Measurements from ENCODE around the gene SERTAD4.
"Not testable (repeated sequence)": the region's sequence is repeated elsewhere in the genome, so short reads cannot be mapped to it uniquely, and the experiment has no call there.

The SERTAD4 gene

GRCh38 chr1:210232511-210233215 is at the start of gene SERTAD4:
TSS of gene SERTAD4 (plus strand) at chr1:210232796. CDS start at chr1:210237961, 5,165 bp downstream.
- Histone ChIP-seq H3K27me3 (ENCODE audit: insufficient read depth, low read length) (peaks cover 40% of the 10 kb centered on the region), H3K36me3 (ENCODE audit: insufficient read depth, low read length) (no peaks in the 10 kb centered on the region), H2AFZ (ENCODE audit: low read depth, low read length) (peak within 1 kb of the TSS; percentile 91), H3K4me1 (ENCODE audit: insufficient read depth, low read length) (peaks cover 24% of the 10 kb centered on the region), H3K4me3 (ENCODE audit: low read length) (peak within 1 kb of the TSS; percentile 49), H3K9me3 (ENCODE audit: low read length) (no peaks in the 10 kb centered on the region)

DNA sequence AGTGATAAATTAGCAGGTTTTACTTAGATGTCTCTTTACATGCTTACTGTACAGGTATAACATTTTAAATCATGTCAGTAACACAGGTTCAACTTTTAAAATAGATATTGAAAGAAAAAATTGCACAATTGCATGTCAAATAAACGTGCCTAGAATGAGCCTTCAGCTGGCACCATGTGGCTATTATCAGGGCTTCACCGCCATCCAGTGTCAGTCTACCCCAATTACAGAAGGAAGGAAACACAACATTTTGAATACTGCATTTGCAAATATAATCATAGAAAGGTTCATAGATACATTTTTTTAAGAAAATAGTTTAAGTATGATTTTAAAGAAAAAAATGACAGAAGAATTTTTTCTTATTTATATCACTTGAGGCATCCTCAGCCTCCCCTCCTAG is 47.5 kb upstream of the SERTAD4 start:
- Histone ChIP-seq H3K4me1 (ENCODE audit: insufficient read depth, low read length) (no peaks in the 10 kb centered on the region), H3K4me3 (ENCODE audit: low read length) (no peak overlapping the region), H3K27me3 (ENCODE audit: insufficient read depth, low read length) (no peaks in the 10 kb centered on the region), H3K9me3 (ENCODE audit: low read length) (no peaks in the 10 kb centered on the region), H3K36me3 (ENCODE audit: insufficient read depth, low read length) (no peaks in the 10 kb centered on the region), H2AFZ (ENCODE audit: low read depth, low read length) (no peak overlapping the region)

DNA sequence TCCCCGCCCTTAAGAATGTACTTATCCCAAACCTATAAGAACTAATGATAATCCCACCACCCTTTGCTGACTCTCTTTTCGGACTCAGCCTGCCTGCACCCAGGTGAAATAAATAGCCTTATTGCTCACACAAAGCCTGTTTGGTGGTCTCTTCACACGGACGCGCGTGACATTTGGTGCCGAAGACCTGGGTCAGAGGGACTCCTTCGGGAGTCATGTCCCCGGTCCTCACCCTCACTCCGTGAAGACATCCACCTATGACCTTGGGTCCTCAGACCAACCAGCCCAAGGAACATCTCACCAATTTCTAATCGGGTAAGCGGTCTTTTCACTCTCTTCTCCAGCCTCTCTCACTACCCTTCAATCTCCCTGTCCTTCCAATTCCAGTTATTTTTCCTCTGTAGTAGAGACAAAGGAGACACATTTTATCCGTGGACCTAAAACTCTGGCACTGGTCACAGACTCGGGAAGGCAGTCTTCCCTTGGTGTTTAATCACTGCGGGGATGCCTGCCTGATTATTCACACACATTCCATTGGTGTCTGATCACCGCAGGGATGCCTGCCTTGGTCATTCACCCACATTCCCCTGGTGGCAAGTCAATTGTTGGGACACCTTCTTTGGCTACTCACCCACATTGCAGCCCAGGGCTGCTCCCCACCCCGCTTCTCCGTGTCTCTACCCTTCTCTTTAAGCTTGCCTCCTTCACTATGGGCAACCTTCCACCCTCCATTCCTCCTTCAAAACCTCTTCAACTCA is 44.6 kb upstream of the SERTAD4 start:
- H3K27me3 ChIP-seq (ENCODE audit: insufficient read depth, low read length); H3K4me1 ChIP-seq (ENCODE audit: insufficient read depth, low read length); H3K36me3 ChIP-seq (ENCODE audit: insufficient read depth, low read length); H3K4me3 ChIP-seq (ENCODE audit: low read length); H3K9me3 ChIP-seq (ENCODE audit: low read length); H2AFZ ChIP-seq (ENCODE audit: low read depth, low read length): not testable (repeated sequence)

DNA sequence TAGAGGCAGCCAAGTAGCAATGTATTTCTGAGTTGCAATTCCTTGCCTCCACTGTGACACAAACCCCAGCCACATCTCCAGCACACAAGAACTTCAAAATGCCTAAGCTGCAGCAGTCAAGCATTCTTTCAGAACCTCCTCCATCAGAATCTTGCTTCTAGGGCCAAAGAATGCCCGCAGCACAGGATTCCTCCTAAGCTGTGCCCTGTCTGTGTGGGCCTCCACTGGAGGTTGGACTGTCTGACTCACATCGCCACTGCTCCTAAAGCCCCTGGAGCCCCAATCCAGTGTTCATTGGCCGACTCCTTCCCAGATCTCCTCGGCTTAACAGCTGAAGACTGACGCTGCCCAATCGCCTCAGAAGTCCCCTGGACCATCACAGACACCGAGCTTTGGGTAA is 43.2 kb upstream of the SERTAD4 start:
- Histone ChIP-seq H3K27me3 (ENCODE audit: insufficient read depth, low read length) (no peaks in the 10 kb centered on the region), H3K9me3 (ENCODE audit: low read length) (no peaks in the 10 kb centered on the region), H3K4me1 (ENCODE audit: insufficient read depth, low read length) (no peaks in the 10 kb centered on the region), H2AFZ (ENCODE audit: low read depth, low read length) (no peak overlapping the region), H3K4me3 (ENCODE audit: low read length) (no peak overlapping the region), H3K36me3 (ENCODE audit: insufficient read depth, low read length) (no peaks in the 10 kb centered on the region)

DNA sequence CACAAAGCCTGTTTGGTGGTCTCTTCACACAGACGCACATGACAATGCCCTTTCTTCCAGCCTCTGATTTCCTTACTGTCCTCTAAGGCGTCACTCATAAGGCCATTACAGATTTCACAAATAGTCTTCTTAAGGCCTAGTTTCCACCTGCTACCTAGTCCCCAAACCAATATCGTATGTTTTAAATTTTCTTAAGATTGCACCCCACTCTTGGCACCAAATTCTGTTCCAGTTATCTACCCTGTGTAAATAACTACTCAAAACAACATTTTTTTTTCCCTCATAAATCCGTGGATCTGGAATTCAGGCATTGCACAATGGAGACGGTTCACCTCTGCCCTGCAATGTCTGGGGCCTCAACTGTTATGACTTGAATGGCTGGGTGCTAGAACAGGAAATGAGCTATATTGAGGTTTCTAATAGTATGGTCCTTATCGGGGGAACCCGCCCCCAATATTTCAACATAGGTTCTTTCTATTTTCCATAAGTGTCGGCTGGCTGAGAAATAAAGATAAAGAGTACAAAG is 36.9 kb upstream of the SERTAD4 start:
- Histone ChIP-seq H3K4me1 (ENCODE audit: insufficient read depth, low read length) (no peaks in the 10 kb centered on the region), H3K36me3 (ENCODE audit: insufficient read depth, low read length) (no peaks in the 10 kb centered on the region), H3K27me3 (ENCODE audit: insufficient read depth, low read length) (no peaks in the 10 kb centered on the region), H3K4me3 (ENCODE audit: low read length) (no peak overlapping the region), H3K9me3 (ENCODE audit: low read length) (peaks cover 2% of the 10 kb centered on the region), H2AFZ (ENCODE audit: low read depth, low read length) (no peak overlapping the region)

- H3K4me3 ChIP-seq (ENCODE audit: low read length); H3K9me3 ChIP-seq (ENCODE audit: low read length); H3K27me3 ChIP-seq (ENCODE audit: insufficient read depth, low read length); H2AFZ ChIP-seq (ENCODE audit: low read depth, low read length); H3K4me1 ChIP-seq (ENCODE audit: insufficient read depth, low read length); H3K36me3 ChIP-seq (ENCODE audit: insufficient read depth, low read length): not testable (repeated sequence)
Observed at GRCh38 chr1:210196266-210196665, 36.3 kb upstream of the SERTAD4 start.

GRCh38 chr1:210198840-210199239 is 33.8 kb upstream of the SERTAD4 start:
- no peak overlapping the region for H2AFZ ChIP-seq (ENCODE audit: low read depth, low read length)
- H3K27me3 ChIP-seq (ENCODE audit: insufficient read depth, low read length), result peaks cover 2% of the 10 kb centered on the region
- H3K9me3 ChIP-seq (ENCODE audit: low read length), result peaks cover 2% of the 10 kb centered on the region
- no peaks in the 10 kb centered on the region for H3K4me1 ChIP-seq (ENCODE audit: insufficient read depth, low read length)
- no peaks in the 10 kb centered on the region for H3K36me3 ChIP-seq (ENCODE audit: insufficient read depth, low read length)
- no peak overlapping the region for H3K4me3 ChIP-seq (ENCODE audit: low read length)

DNA sequence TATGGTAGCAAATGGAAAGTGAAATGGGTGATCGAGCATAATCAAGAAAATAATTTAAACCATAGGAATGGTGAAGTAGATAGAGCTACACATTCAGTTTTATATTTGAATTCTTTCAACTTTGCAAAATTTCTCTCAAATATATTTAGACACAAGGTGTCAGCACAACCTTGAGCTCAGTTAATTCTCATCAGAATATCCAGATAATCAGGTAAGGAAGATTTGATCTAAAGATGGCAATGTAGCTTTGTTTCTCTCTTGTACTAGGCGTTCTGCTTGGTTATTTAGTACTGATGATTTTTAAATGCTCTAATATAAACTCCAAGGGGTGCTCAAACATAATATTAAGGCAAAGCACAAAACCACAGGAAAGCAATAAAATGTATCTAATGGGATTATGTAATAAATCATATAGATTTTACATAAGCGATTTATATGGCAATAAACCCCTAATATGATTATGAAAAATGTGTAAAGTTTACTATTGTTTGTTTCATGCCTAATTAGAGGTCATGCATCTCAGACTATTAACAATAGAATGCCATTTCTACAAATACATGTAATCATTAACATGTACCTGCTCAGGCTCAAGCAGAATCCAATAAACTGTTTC is 32.4 kb upstream of the SERTAD4 start:
- H3K9me3 ChIP-seq (ENCODE audit: low read length), result peaks cover 2% of the 10 kb centered on the region
- no peaks in the 10 kb centered on the region for H3K4me1 ChIP-seq (ENCODE audit: insufficient read depth, low read length)
- no peak overlapping the region for H3K4me3 ChIP-seq (ENCODE audit: low read length)
- H3K36me3 ChIP-seq (ENCODE audit: insufficient read depth, low read length), result no peaks in the 10 kb centered on the region
- no peak overlapping the region for H2AFZ ChIP-seq (ENCODE audit: low read depth, low read length)
- peaks cover 2% of the 10 kb centered on the region for H3K27me3 ChIP-seq (ENCODE audit: insufficient read depth, low read length)

DNA sequence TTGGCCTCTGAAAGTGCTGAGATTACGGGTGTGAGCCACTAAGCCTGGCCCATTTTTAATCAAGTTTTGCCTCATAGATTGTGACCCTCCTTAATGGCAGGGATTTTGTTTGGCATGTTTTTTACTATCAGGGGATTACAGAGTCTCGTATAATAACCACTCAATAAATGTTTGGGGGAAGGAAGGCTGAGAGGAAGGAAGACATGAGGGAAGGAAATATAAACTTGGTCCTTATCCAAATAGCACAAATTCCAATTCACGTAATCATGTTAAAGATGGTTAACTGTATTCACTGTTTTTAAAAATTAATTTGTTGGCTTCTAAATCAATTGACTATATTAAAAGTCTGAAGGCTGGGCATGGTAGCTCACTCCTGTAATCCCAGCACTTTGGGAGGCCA is 30.9 kb upstream of the SERTAD4 start:
- no peaks in the 10 kb centered on the region for H3K9me3 ChIP-seq (ENCODE audit: low read length)
- H3K36me3 ChIP-seq (ENCODE audit: insufficient read depth, low read length), result no peaks in the 10 kb centered on the region
- H2AFZ ChIP-seq (ENCODE audit: low read depth, low read length), result no peak overlapping the region
- peaks cover 2% of the 10 kb centered on the region for H3K27me3 ChIP-seq (ENCODE audit: insufficient read depth, low read length)
- H3K4me1 ChIP-seq (ENCODE audit: insufficient read depth, low read length), result no peaks in the 10 kb centered on the region
- H3K4me3 ChIP-seq (ENCODE audit: low read length), result no peak overlapping the region

DNA sequence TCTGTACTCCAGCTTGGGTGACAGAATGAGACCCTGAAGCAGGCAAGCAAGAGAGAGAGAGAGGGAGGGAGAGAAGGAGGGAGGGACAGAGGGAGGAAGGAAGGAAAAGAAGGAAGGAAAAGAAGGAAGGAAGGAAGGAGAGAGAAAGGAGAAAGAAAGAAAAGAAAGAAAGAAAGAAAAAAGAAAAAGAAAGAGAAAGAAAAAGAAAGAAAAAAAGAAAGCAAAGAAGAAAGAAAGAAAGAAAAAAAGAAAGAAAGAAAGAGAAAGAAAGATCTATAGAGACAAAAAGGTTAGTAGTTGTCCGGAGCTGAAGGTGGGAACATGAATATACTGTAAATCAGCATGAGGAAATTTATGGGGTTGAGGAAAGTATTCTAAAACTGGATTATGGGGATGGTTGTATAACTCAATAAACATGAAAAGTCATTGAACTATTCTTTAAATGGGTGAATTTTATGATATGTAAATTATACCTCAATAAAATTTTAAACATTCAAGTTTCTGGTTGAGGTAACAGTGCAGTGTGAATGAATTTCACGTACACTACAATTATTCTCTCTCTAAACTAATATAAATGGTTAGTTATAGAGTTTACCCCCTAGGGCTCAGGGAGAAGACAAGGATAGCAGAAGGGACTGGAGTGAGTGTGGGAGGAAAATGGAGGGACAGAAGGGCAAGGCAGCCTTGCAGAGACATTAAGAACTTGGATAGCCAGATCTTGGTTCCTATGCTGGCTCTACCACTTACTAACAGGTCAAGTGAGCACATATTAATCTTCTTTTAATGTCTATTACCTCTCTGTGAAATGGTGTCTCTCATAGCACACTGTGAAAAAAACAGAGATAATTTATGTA is 24.8 kb upstream of the SERTAD4 start:
- H3K4me1 ChIP-seq (ENCODE audit: insufficient read depth, low read length), result no peaks in the 10 kb centered on the region
- H3K9me3 ChIP-seq (ENCODE audit: low read length), result no peaks in the 10 kb centered on the region
- no peaks in the 10 kb centered on the region for H3K36me3 ChIP-seq (ENCODE audit: insufficient read depth, low read length)
- peaks cover 2% of the 10 kb centered on the region for H3K27me3 ChIP-seq (ENCODE audit: insufficient read depth, low read length)
- H2AFZ ChIP-seq (ENCODE audit: low read depth, low read length), result no peak overlapping the region
- no peak overlapping the region for H3K4me3 ChIP-seq (ENCODE audit: low read length)

DNA sequence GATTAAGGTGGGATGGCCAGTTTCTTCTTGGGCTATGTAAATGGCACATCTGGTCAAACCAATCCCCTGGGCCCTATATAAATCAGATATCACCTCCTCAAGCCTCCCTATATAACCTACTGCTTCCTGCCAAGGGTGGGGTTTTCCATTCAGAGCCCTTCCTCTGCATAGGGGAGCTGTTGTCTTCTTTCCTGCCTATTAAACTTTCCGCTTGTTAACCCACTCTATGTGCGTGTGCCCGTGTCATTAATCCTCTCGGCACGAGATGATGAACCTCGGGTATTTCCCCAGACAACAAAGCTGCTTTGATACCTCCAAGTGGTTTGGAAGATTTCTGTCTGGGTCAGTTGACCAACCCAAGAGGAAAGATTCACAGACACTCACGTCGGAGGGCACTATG is 19.3 kb upstream of the SERTAD4 start:
- no peaks in the 10 kb centered on the region for H3K4me1 ChIP-seq (ENCODE audit: insufficient read depth, low read length)
- no peak overlapping the region for H2AFZ ChIP-seq (ENCODE audit: low read depth, low read length)
- no peaks in the 10 kb centered on the region for H3K27me3 ChIP-seq (ENCODE audit: insufficient read depth, low read length)
- H3K9me3 ChIP-seq (ENCODE audit: low read length), result no peaks in the 10 kb centered on the region
- H3K36me3 ChIP-seq (ENCODE audit: insufficient read depth, low read length), result no peaks in the 10 kb centered on the region
- H3K4me3 ChIP-seq (ENCODE audit: low read length), result no peak overlapping the region

GRCh38 chr1:210214573-210215409 is 17.8 kb upstream of the SERTAD4 start:
- no peaks in the 10 kb centered on the region for H3K27me3 ChIP-seq (ENCODE audit: insufficient read depth, low read length)
- H2AFZ ChIP-seq (ENCODE audit: low read depth, low read length), result no peak overlapping the region
- H3K4me3 ChIP-seq (ENCODE audit: low read length), result no peak overlapping the region
- H3K4me1 ChIP-seq (ENCODE audit: insufficient read depth, low read length), result no peaks in the 10 kb centered on the region
- H3K36me3 ChIP-seq (ENCODE audit: insufficient read depth, low read length), result no peaks in the 10 kb centered on the region
- no peaks in the 10 kb centered on the region for H3K9me3 ChIP-seq (ENCODE audit: low read length)

Data from neuron (in vitro differentiated cells).